HG02943 (cell line): ENCODE data around the gene PREPL.
"Not testable (repeated sequence)": the region's sequence is repeated elsewhere in the genome, so short reads cannot be mapped to it uniquely, and the experiment has no call there.

Source experiments
- ATAC-seq: cut with Tn5 transposase; IDR thresholded peaks from one replicate; pipeline ENCODE4 v1.9.1; 2021; ENCODE audit warnings: mild to moderate bottlenecking, low read depth, moderate library complexity; ENCODE audit not compliant: unreplicated experiment

PREPL gene

GRCh38 chr2:44349506-44349905 lies 11.8 kb downstream of the PREPL start:
- ATAC-seq = no peak

- ATAC-seq = no peak
These were observed 12.9 kb downstream of the PREPL start for GRCh38 chr2:44348400-44348799.

DNA sequence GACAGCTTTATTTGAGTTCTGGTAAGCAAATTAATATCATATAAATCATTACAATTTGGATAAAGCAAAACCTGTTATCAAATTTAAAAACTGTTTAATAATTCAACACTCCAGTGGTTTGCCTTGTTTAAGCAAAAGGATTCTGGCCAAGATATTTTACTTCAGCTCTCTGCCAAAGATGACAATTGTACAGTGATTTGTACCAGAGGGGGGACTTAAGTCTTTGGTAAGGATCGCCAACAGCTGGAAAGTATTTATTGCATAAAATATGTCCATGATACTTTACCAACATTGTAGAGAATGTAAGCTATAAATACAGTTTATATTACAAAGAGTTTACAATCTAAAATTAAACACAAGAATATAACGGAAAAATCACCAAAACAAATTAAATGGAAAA lies 13.8 kb downstream of the PREPL start:
- no peak for ATAC-seq

DNA sequence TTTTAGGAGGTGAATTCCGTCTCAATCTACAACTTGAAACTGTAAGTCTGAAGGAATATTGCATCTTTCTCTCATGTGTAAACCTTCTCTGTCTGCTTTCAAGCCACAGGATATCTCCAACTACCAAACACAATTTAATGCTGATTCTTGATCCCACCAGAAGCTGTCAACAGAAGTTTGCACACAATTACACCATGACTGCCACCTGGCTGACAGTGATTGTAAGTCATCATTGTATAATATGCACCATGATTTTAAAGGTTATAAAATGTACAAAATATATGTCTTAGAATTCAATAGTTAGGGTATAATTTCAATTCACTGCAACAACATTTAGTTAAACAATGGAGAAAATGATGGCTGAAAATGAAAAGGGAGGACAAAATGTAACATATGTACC lies 18.4 kb downstream of the PREPL start:
- ATAC-seq = no peak

GRCh38 chr2:44335806-44336538 lies 25.3 kb downstream of the PREPL start:
- ATAC-seq = no peak

DNA sequence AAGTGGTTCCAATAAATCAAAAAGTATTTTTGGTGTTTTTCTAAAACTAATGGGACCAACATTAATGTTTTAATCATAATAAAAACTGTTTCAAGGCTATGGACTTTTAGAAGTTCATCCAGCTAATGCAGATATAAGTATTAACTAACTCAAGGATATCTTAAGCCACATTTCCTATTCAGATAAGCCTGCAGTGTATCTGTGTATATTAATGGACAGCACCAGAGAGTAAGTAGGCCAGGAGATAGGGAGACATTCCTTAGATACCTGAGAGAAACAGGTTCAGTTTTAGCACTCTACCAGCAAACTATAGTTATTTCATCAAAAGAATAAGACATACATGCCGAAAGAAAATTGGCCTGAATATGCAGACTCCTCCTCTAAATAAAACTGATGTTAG lies 27.3 kb downstream of the PREPL start:
- no peak for ATAC-seq

GRCh38 chr2:44330801-44331200 lies 30.5 kb downstream of the PREPL start:
- no peak for ATAC-seq

DNA sequence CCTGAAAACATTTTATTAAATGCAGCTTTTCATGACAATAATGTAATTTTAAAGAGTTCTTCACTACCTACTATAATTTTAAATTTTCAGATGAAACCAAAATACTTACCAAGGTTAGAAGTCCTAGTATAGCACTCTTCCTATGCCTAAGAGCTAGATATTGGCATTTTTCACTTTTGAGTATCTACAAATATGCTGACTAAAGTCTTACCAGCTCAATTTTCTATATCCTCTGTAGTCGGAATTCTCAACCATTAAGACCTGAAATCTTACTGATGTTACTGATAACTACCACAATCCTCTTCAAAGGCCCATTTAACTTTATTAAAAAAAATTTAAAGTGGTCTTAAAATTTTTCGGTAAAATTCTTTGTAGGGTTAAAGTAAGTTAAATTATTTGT lies 32.0 kb downstream of the PREPL start:
- ATAC-seq = no peak

GRCh38 chr2:44328750-44329149 lies 32.5 kb downstream of the PREPL start:
- no peak for ATAC-seq

GRCh38 chr2:44326548-44327264 lies 34.6 kb downstream of the PREPL start:
- ATAC-seq = no peak

DNA sequence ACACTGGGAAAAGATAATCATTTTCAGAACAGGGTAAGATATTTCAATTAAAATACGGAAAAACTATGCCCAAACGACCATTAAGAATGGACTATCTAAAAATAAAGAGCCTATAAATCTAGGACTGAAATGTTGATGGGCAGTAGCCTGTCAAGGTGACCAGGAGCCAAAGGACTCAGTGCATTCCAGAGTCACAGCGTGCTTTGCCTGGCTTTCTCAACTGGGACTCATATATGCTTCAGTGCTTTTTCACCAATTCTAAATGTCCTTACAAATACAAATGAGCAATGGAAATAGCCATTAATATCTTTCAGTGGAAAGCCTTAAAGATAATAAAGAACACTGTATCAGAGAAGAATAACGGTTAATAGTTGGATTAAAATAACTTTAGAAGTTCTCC lies 35.4 kb downstream of the PREPL start:
- ATAC-seq = no peak

DNA sequence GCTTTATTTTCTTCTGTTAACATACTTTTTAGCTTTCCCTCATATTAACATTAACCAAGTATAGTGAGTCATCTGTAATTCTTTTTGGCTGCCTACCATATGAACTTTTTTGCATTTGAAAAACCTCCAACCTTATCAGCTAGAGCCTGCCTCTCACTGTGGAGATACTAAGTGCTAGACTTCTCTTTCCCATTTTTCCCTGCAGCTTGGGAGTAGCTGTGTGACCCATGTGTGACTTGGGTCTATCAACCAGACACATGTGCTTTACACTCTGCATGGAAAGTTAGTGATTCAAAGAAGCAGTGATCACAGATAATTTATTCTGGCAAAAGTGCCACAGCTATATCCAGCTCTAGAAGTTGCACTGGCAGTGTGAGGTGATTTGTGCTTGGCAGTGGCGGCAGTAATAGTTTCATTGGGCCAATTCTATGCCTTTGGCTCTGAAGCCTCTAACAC lies 36.3 kb downstream of the PREPL start:
- ATAC-seq = no peak

- no peak for ATAC-seq
These were observed 39.9 kb downstream of the PREPL start for GRCh38 chr2:44321360-44321759.

DNA sequence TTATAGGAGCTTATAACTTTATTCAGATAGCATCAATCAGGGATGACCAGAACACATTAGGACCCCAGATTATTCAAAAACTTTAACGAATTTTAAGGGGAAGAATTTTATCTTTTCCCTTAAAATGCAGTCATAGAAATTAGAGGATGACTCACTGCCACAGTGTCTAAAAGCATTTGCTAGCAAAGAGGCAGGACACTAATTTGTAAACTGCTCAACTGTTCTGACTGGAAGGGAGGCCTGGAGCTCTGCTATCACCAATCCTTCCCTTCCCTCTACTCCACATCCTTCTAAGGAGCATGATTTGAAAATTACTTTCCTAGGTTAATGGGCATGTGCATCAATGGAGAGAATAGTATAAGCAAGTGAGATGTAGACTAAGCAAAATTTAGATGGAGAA lies 40.5 kb downstream of the PREPL start:
- ATAC-seq = no peak

- ATAC-seq = no peak
These were observed 45.3 kb downstream of the PREPL start for GRCh38 chr2:44315945-44316344.

GRCh38 chr2:44314362-44314761 lies 46.9 kb downstream of the PREPL start:
- ATAC-seq = no peak

DNA sequence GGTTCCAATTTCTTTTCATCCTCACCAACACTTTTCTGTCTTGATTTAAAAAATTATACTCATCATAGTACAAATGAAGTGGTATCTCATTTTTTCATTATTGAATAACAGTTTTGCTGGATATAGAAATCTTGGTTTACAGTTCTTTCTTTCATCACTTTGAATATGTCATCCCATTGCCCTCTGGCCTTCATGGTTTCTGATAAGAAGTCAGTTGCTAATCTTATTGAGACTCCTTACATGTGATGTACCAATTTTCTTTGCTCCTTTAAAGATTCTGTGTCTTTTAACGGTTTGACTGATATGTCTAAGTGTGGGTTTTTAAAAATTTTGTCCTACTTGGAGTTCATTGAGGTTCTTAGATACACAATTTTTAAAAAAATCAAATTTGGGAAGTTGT lies 51.0 kb downstream of the PREPL start:
- ATAC-seq = no peak

DNA sequence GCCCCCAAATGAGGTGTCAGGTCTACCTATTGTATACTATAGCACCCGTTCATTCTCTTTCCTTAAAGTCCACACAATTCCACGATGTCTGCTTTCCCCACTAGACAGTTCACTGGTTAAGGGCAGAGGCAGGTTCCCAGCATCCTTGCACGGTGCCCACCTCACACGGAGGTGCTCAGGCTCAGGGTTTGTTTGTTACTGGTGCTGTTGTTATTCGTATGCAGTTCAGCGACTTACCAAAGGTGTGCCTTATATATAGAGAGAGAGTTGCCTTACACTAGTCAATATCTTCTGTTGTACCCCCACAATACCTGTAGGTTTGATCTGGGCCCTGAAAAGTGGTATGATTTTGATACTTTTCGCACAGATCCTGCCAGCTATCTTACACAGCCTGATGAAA lies 55.4 kb downstream of the PREPL start:
- no peak for ATAC-seq

DNA sequence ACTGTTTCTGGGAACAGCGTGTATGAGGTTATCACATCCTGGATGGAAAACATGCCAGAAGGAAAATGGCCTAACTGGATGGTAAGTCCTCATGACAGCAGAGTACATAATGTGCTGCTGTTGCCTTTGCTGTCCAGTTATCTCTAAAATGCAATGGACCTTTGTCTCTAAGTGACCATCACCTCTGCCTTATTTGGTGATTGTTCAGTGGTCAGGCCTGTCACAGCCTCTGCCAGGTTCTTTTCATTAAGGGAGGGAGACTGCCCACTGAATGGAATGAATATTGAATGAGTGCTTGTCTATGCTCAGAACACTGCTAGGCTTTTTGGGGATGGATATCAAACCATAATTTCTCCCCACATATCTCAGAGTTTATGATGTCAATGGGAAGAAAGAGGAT lies 57.0 kb downstream of the PREPL start:
- ATAC-seq = no peak

DNA sequence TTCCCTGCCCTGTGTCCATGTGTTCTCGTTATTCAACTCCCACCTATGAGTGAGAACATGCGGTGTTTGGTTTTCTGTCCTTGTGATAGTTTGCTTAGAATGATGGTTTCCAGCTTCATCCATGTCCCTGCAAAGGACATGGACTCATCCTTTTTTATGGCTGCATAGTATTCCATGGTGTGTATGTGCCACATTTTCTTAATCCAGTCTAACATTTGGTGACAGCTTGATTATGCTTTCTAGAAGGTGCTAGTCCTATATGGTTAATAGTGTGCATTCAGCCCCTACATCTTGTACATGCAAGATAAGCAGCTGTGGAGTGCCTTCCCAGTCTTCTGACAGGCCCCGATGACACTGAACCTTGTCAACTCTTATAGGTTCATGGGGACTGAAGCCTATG lies 57.5 kb downstream of the PREPL start:
- ATAC-seq = not testable (repeated sequence)

- ATAC-seq = no peak
These were observed 60.2 kb downstream of the PREPL start for GRCh38 chr2:44301111-44301510.

GRCh38 chr2:44299635-44300034 lies 61.7 kb downstream of the PREPL start:
- no peak for ATAC-seq
